Measurements from ENCODE around the gene PRKG1.
"Not testable (repeated sequence)": the region's sequence is repeated elsewhere in the genome, so short reads cannot be mapped to it uniquely, and the experiment has no call there.

The PRKG1 gene

GRCh38 chr10:52187521-52188258 is 1113.4 kb downstream of the PRKG1 start:
- no peak overlapping the region for H3K4me3 ChIP-seq (ENCODE audit: low read length)
- TF ChIP-seq ZNF274 (IDR thresholded peaks at IDR 0.05; ENCODE audit: low read depth, low read length) = no peak

GRCh38 chr10:52191049-52191448 is 1116.8 kb downstream of the PRKG1 start:
- H3K4me3 ChIP-seq (ENCODE audit: low read length) = no peak overlapping the region
- no peak for TF ChIP-seq ZNF274 (IDR thresholded peaks at IDR 0.05; ENCODE audit: low read depth, low read length)

GRCh38 chr10:52194191-52194590 is 1119.9 kb downstream of the PRKG1 start:
- no peak for TF ChIP-seq ZNF274 (IDR thresholded peaks at IDR 0.05; ENCODE audit: low read depth, low read length)
- no peak overlapping the region for H3K4me3 ChIP-seq (ENCODE audit: low read length)

GRCh38 chr10:52194716-52195115 is 1120.4 kb downstream of the PRKG1 start:
- no peak for TF ChIP-seq ZNF274 (IDR thresholded peaks at IDR 0.05; ENCODE audit: low read depth, low read length)

GRCh38 chr10:52197098-52197497 is 1122.8 kb downstream of the PRKG1 start:
- no peak for TF ChIP-seq ZNF274 (IDR thresholded peaks at IDR 0.05; ENCODE audit: low read depth, low read length)
- H3K4me3 ChIP-seq (ENCODE audit: low read length) = no peak overlapping the region

More at GRCh38 chr10:52194716-52195115, 1120.4 kb downstream of the PRKG1 start:
- H3K4me3 ChIP-seq (ENCODE audit: low read length) = no peak overlapping the region

- H3K4me3 ChIP-seq (ENCODE audit: low read length) = no peak overlapping the region
- TF ChIP-seq ZNF274 (IDR thresholded peaks at IDR 0.05; ENCODE audit: low read depth, low read length) = no peak
These were observed 1124.3 kb downstream of the PRKG1 start for GRCh38 chr10:52198540-52198939.

- H3K4me3 ChIP-seq (ENCODE audit: low read length) = not testable (repeated sequence)
These were observed 1130.6 kb downstream of the PRKG1 start for GRCh38 chr10:52204906-52205305.

- no peak overlapping the region for H3K4me3 ChIP-seq (ENCODE audit: low read length)
- TF ChIP-seq ZNF274 (IDR thresholded peaks at IDR 0.05; ENCODE audit: low read depth, low read length) = no peak
These were observed 1134.1 kb downstream of the PRKG1 start for GRCh38 chr10:52208365-52208764.

- no peak for TF ChIP-seq ZNF274 (IDR thresholded peaks at IDR 0.05; ENCODE audit: low read depth, low read length)
- no peak overlapping the region for H3K4me3 ChIP-seq (ENCODE audit: low read length)
These were observed 1135.9 kb downstream of the PRKG1 start for GRCh38 chr10:52210161-52210560.

- H3K4me3 ChIP-seq (ENCODE audit: low read length) = no peak overlapping the region
- TF ChIP-seq ZNF274 (IDR thresholded peaks at IDR 0.05; ENCODE audit: low read depth, low read length) = no peak
These were observed 1137.8 kb downstream of the PRKG1 start for GRCh38 chr10:52212062-52212461.

GRCh38 chr10:52212802-52213201 is 1138.5 kb downstream of the PRKG1 start:
- no peak for TF ChIP-seq ZNF274 (IDR thresholded peaks at IDR 0.05; ENCODE audit: low read depth, low read length)
- H3K4me3 ChIP-seq (ENCODE audit: low read length) = no peak overlapping the region

- no peak overlapping the region for H3K4me3 ChIP-seq (ENCODE audit: low read length)
- TF ChIP-seq ZNF274 (IDR thresholded peaks at IDR 0.05; ENCODE audit: low read depth, low read length) = no peak
These were observed 1139.0 kb downstream of the PRKG1 start for GRCh38 chr10:52213321-52213752.

- no peak for TF ChIP-seq ZNF274 (IDR thresholded peaks at IDR 0.05; ENCODE audit: low read depth, low read length)
- H3K4me3 ChIP-seq (ENCODE audit: low read length) = no peak overlapping the region
These were observed 1141.6 kb downstream of the PRKG1 start for GRCh38 chr10:52215745-52216361.

- TF ChIP-seq ZNF274 (IDR thresholded peaks at IDR 0.05; ENCODE audit: low read depth, low read length) = no peak
- no peak overlapping the region; the same call in 1 of the 2 replicates for H3K4me3 ChIP-seq (ENCODE audit: low read length)
These were observed 1142.6 kb downstream of the PRKG1 start for GRCh38 chr10:52216852-52217251.

- H3K4me3 ChIP-seq (ENCODE audit: low read length) = no peak overlapping the region
- TF ChIP-seq ZNF274 (IDR thresholded peaks at IDR 0.05; ENCODE audit: low read depth, low read length) = no peak
These were observed 1143.2 kb downstream of the PRKG1 start for GRCh38 chr10:52217531-52217930.
